Aorta (tissue), 5 donors: ENCODE data around the gene GRK3. TPM values are rescaled to one million over a fixed set of nuclear protein-coding genes. Genes with fewer than 3 reads are reported as not detected.

Source experiments
- ATAC-seq: fragments of 200-7000 bp; cut with Tn5 transposase; one replicate; pipeline ENCODE4 v1.9.1; 2022; ENCODE audit warnings: moderate library complexity; ENCODE audit not compliant: low FRiP score
- DNase-seq, 2 donors: peaks; one replicate each; pipeline ENCODE4 v3.0.0-alpha.2; 2020
- H3K27ac ChIP-seq, 2 donors: one replicate each; pipeline ENCODE4 v1.5.1; 2013; ENCODE audit warnings: low read length in 2 of 2, mild to moderate bottlenecking in 2 of 2, moderate library complexity in 2 of 2, control low read depth in 1 of 2, inconsistent platforms in 1 of 2, low read depth in 1 of 2
- H3K27me3 ChIP-seq, 2 donors: one replicate each; pipeline ENCODE4 v1.6.1; 2013; ENCODE audit warnings: control low read depth in 1 of 2, low read length in 1 of 2, mild to moderate bottlenecking in 1 of 2, moderate library complexity in 1 of 2; ENCODE audit not compliant: insufficient read depth in 2 of 2, control insufficient read depth in 1 of 2
- H3K36me3 ChIP-seq, 2 donors: one replicate each; pipeline ENCODE4 v1.6.1; 2013; ENCODE audit warnings: control low read depth in 1 of 2, low read length in 1 of 2, mild to moderate bottlenecking in 1 of 2; ENCODE audit not compliant: insufficient read depth in 2 of 2, control insufficient read depth in 1 of 2
- H3K4me1 ChIP-seq, 2 donors: one replicate each; pipeline ENCODE4 v1.6.1; 2013; ENCODE audit warnings: low read length in 2 of 2, control low read depth in 1 of 2, mild to moderate bottlenecking in 1 of 2, moderate library complexity in 1 of 2; ENCODE audit not compliant: insufficient read depth in 2 of 2, control insufficient read depth in 1 of 2
- H3K4me3 ChIP-seq, 2 donors: one replicate each; pipeline ENCODE4 v1.5.1; 2013; ENCODE audit warnings: low read length in 2 of 2, control low read depth in 1 of 2, mild to moderate bottlenecking in 1 of 2
- H3K9me3 ChIP-seq: one replicate; pipeline ENCODE4 v1.6.1; 2013; ENCODE audit warnings: mild to moderate bottlenecking, low read length; ENCODE audit not compliant: control insufficient read depth
- WGBS, 2 donors: extraction: QIAGEN DNeasy Blood & Tissue Kit; methylation state at CpG; one replicate each; pipeline ENCODE4 v1.1.7; 2013; 5-methylcytosine and 5-hydroxymethylcytosine counted together
- intact Hi-C, 2 donors: fragments of 100-400 bp; cut with DNase I; formaldehyde crosslinking; loops; one replicate each; pipeline versions ENCODE4 v1.14.2 to v1.15.0; 2022
- polyA plus RNA-seq, 2 donors: library from polyadenylated mRNA; stranded (reverse); fragments of 200-250 nt; gene quantifications; one replicate each; pipeline ENCODE4 v1.2.3, GENCODE V29; 2013
- total RNA-seq, 2 donors: library from RNA; stranded (reverse); fragmentation: NEBNext Ultra II Directional; extraction: Animal tissue kit (Norgen Biotek cat#: 25700); gene quantifications; one replicate each; pipeline ENCODE4 v1.2.1, GENCODE V29; 2021
- donor health status: healthy with polysubstance abuse.
- donor health status: Bipolar disorder and iron deficiency.
- donor health status: DM: no; HTN: no; CAD: no.
- donor health status: DM: no; HTN: no; CAD: no.
- donor health status: DM: yes; HTN: yes; CAD: no.

The GRK3 gene
- total and polyA plus RNA-seq, 4 donors: 0.23 to 11.4 (median 6.1) TPM

- H3K36me3 ChIP-seq: no peaks in the 10 kb centered on the region
- DNase-seq (no peak), ATAC-seq (no peak)
- H3K4me3 ChIP-seq: no peak overlapping the region
- no peaks in the 10 kb centered on the region for H3K9me3 ChIP-seq
- intact Hi-C loops: no loop called here
- 49 to 66% methylated on average over 7 of the region's 7 CpGs for WGBS, 2 donors
- no peaks in the 10 kb centered on the region for H3K27me3 ChIP-seq
- H3K27ac ChIP-seq: peak overlapping the region; percentile 64 to 77
- H3K4me1 ChIP-seq: peaks cover 0 to 11% of the 10 kb centered on the region in 2 donors
Observed at GRCh38 chr22:25745341-25746011, 181.0 kb downstream of the GRK3 start.

- no peak for DNase-seq
- intact Hi-C loops: no loop called here
- Histone ChIP-seq H3K27ac (peak overlapping the region; percentile 64 to 82), H3K36me3 (no peaks in the 10 kb centered on the region), H3K4me3 (no peak overlapping the region), H3K4me1 (peaks cover 0 to 11% of the 10 kb centered on the region in 2 donors), H3K27me3 (no peaks in the 10 kb centered on the region), H3K9me3 (no peaks in the 10 kb centered on the region)
- ATAC-seq: no peak
- 0 to 14% methylated on average over 1 of the region's 1 CpG for WGBS, 2 donors
Observed at GRCh38 chr22:25746012-25746373, 181.5 kb downstream of the GRK3 start.

- Histone ChIP-seq H3K9me3 (no peaks in the 10 kb centered on the region), H3K27me3 (no peaks in the 10 kb centered on the region), H3K4me3 (no peak overlapping the region), H3K27ac (peak overlapping the region; percentile 68 to 100), H3K4me1 (peaks cover 0 to 9% of the 10 kb centered on the region in 2 donors), H3K36me3 (no peaks in the 10 kb centered on the region)
- WGBS, 2 donors: 7 to 8% methylated on average over 8 of the region's 8 CpGs
- peak; percentile 87 for ATAC-seq
- intact Hi-C loops: no loop called here
- peak; percentile 91 to 94 for DNase-seq
Observed at GRCh38 chr22:25747245-25747944, 182.9 kb downstream of the GRK3 start.

GRCh38 chr22:25748140-25748539 lies 183.7 kb downstream of the GRK3 start:
- intact Hi-C loops: no loop called here
- DNase-seq: no peak
- H3K27ac ChIP-seq: peak overlapping the region; percentile 68 to 100
- H3K4me1 ChIP-seq: peaks cover 0 to 9% of the 10 kb centered on the region in 2 donors
- no peak overlapping the region for H3K4me3 ChIP-seq
- no peaks in the 10 kb centered on the region for H3K9me3 ChIP-seq
- no peaks in the 10 kb centered on the region for H3K36me3 ChIP-seq
- no peak for ATAC-seq
- H3K27me3 ChIP-seq: no peaks in the 10 kb centered on the region
- WGBS, 2 donors: 86 to 89% methylated on average over 5 of the region's 5 CpGs

GRCh38 chr22:25748704-25749103 lies 184.2 kb downstream of the GRK3 start:
- peaks cover 0 to 9% of the 10 kb centered on the region in 2 donors for H3K4me1 ChIP-seq
- H3K27ac ChIP-seq: peak overlapping the region in 1 of 2 donors; percentile 100
- no peak overlapping the region for H3K4me3 ChIP-seq
- intact Hi-C loops: no loop called here
- WGBS, 2 donors: 43 to 75% methylated on average over 2 of the region's 2 CpGs
- no peaks in the 10 kb centered on the region for H3K36me3 ChIP-seq
- H3K27me3 ChIP-seq: no peaks in the 10 kb centered on the region
- peak; percentile 0 to 15 for DNase-seq
- ATAC-seq: no peak
- no peaks in the 10 kb centered on the region for H3K9me3 ChIP-seq

GRCh38 chr22:25749420-25750169 lies 185.1 kb downstream of the GRK3 start:
- Histone ChIP-seq H3K27ac (peak overlapping the region in 1 of 2 donors; percentile 33), H3K4me3 (no peak overlapping the region), H3K4me1 (peaks cover 0 to 9% of the 10 kb centered on the region in 2 donors), H3K36me3 (no peaks in the 10 kb centered on the region), H3K9me3 (no peaks in the 10 kb centered on the region), H3K27me3 (no peaks in the 10 kb centered on the region)
- 75 to 76% methylated on average over 10 of the region's 10 CpGs for WGBS, 2 donors
- intact Hi-C loops: no loop called here
- no peak for ATAC-seq
- DNase-seq: peak in 1 of 2 donors; percentile 26

- ATAC-seq: no peak
Observed at GRCh38 chr22:25750569-25751173, 186.2 kb downstream of the GRK3 start.

GRCh38 chr22:25751174-25751581 lies 186.7 kb downstream of the GRK3 start:
- intact Hi-C loops: no loop called here
- DNase-seq: peak in 1 of 2 donors; percentile 5
- peaks cover 0 to 6% of the 10 kb centered on the region in 2 donors for H3K4me1 ChIP-seq
- no peaks in the 10 kb centered on the region for H3K36me3 ChIP-seq
- H3K27me3 ChIP-seq: no peaks in the 10 kb centered on the region
- H3K27ac ChIP-seq: peak overlapping the region in 1 of 2 donors; percentile 2
- WGBS, 2 donors: 47 to 54% methylated on average over 4 of the region's 4 CpGs
- no peak overlapping the region for H3K4me3 ChIP-seq
- no peak for ATAC-seq
- H3K9me3 ChIP-seq: no peaks in the 10 kb centered on the region

More at GRCh38 chr22:25750569-25751173, 186.2 kb downstream of the GRK3 start:
- H3K27me3 ChIP-seq: no peaks in the 10 kb centered on the region
- peaks cover 0 to 8% of the 10 kb centered on the region in 2 donors for H3K4me1 ChIP-seq
- peak in 1 of 2 donors; percentile 53 for DNase-seq
- H3K27ac ChIP-seq: no peak overlapping the region
- intact Hi-C loops: no loop called here
- H3K4me3 ChIP-seq: no peak overlapping the region
- WGBS, 2 donors: 42 to 45% methylated on average over 6 of the region's 6 CpGs
- no peaks in the 10 kb centered on the region for H3K9me3 ChIP-seq
- H3K36me3 ChIP-seq: no peaks in the 10 kb centered on the region
